Measurements from ENCODE around the gene SPRR5.

- no peak for TF ChIP-seq CTCF (IDR thresholded peaks at IDR 0.05; ENCODE audit: low read length)
- no peak for TF ChIP-seq EZH2phosphoT487 (IDR thresholded peaks at IDR 0.05; ENCODE audit: low read length)
- TF ChIP-seq EZH2 (optimal IDR thresholded peaks at IDR 0.05; ENCODE audit: low read depth, low read length), result no peak
These were observed 6.4 kb upstream of the SPRR5 start for GRCh38 chr1:152940614-152941013.
